ENCODE measurements around the gene KLHL22. TPM values are rescaled to one million over a fixed set of nuclear protein-coding genes. Genes with fewer than 3 reads are reported as not detected.

Gene KLHL22
- total RNA-seq, 1 donor from 2014 or later: 17.7 TPM

DNA sequence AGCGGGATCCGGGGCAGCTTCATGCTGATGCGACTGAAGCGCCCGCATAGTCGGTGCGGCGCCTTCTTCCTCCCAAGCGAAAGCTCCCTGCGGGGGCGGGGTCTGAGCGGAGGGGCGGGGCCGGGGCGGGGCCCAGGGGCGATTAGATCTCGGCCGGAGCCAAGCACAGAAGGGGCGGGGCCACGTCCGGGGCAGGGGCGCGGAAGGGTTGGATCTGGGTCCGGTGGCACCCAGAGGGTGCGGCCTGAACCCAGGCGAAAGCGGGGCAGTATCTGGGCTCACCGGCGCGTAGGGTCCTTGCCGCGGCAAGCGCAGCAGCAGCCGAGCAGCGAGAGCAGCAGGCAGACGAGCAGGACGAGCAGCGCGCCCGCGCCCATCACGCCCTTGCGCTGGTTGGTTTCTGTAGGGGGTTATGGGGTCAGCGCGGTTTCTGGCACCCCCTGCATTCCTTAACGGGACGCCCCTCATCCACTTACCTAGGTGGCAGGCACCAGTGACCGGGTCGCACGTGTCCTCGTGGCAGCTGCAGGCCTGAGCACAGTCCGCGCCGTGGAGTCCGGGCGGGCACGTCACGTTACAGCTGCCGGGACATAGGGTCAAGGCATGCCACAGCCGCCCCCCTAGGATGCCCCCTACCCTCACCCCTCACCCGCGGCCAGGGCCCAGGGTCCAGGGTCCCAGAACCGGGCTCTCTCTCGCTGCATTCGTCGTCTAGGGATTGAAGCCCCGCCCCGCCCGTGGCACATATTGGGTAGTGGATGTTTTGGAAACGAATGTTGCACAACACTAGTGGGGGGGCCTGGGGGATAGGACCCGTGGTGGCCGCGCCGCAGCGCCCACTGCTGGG lies 66.1 kb downstream of the KLHL22 start:
- Mint-ChIP-seq H3K9me3 (no peaks in the 10 kb centered on the region), H3K4me3 (peak overlapping the region; percentile 81), H3K27me3 (peaks cover 62% of the 10 kb centered on the region), H3K4me1 (peaks cover 11% of the 10 kb centered on the region), H3K27ac (no peak overlapping the region), H3K36me3 (ENCODE audit: low read depth) (no peaks in the 10 kb centered on the region)
- DNase-seq: peak; percentile 95
- intact Hi-C loops (cut with micrococcal nuclease): loop anchor here (5.0 kb wide), 1 partner anchor 68 kb away; the partner anchor contains the start of gene KLHL22

GRCh38 chr22:20428496-20429253 lies 66.9 kb downstream of the KLHL22 start:
- Mint-ChIP-seq H3K36me3 (ENCODE audit: low read depth) (no peaks in the 10 kb centered on the region), H3K4me1 (peaks cover 11% of the 10 kb centered on the region), H3K4me3 (peak overlapping the region; percentile 81), H3K9me3 (no peaks in the 10 kb centered on the region), H3K27me3 (peaks cover 57% of the 10 kb centered on the region), H3K27ac (no peak overlapping the region)
- intact Hi-C loops (cut with micrococcal nuclease): no loop called here
- DNase-seq: no peak

GRCh38 chr22:20427945-20428417 lies 67.6 kb downstream of the KLHL22 start:
- Mint-ChIP-seq H3K9me3 (no peaks in the 10 kb centered on the region), H3K4me1 (peaks cover 13% of the 10 kb centered on the region), H3K27me3 (peaks cover 56% of the 10 kb centered on the region), H3K4me3 (no peak overlapping the region), H3K36me3 (ENCODE audit: low read depth) (no peaks in the 10 kb centered on the region), H3K27ac (no peak overlapping the region)
- intact Hi-C loops (cut with micrococcal nuclease): no loop called here
- DNase-seq: no peak

DNA sequence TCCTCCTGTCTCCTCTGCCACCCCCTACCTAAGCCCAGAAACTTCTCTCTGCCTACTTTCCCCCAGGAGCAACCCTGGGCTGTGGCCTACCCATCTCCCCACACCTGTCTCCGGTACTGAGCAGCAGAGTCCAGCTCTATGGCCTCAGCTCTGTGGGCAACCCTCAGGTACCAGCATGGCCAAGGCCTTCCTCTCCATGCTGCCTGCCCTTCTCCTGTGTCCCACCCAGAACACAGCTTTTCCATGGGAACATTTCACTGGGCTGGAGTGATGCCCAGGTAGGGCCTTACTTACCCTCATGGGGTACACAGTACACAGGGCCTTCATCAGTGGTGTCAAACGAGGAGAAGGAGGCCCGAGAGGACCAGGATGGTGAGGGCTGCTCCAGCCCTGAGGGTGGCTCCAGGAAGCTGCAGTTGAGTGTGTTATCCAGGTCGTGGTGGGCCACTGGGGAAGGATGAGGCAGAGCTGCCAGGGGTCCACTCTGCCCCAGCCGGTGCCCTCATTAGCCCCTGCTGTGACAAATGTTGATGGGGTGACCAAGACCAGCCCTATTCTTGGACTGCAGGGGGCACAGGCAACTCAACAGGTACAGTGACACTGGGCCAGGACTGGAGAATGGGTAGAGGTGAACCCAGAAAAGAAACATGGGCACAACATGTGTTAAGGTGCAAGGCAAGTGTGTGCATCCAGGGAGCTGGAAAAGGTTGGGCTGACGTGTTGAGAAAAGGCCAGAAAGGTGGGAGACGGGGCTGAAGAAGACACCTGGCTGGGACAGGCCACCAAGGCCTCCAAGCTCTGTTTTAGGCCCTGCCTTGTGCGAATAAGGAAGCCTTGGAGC lies 68.3 kb downstream of the KLHL22 start:
- Mint-ChIP-seq H3K9me3 (no peaks in the 10 kb centered on the region), H3K36me3 (ENCODE audit: low read depth) (no peaks in the 10 kb centered on the region), H3K4me3 (no peak overlapping the region), H3K4me1 (peaks cover 13% of the 10 kb centered on the region), H3K27ac (no peak overlapping the region), H3K27me3 (peaks cover 49% of the 10 kb centered on the region)
- intact Hi-C loops (cut with micrococcal nuclease): no loop called here
- DNase-seq: no peak

GRCh38 chr22:20426259-20426615 lies 69.4 kb downstream of the KLHL22 start:
- no peak for DNase-seq
- H3K27ac Mint-ChIP-seq: no peak overlapping the region
- no peaks in the 10 kb centered on the region for H3K9me3 Mint-ChIP-seq
- no peaks in the 10 kb centered on the region for H3K36me3 Mint-ChIP-seq (ENCODE audit: low read depth)
- intact Hi-C loops (cut with micrococcal nuclease): no loop called here
- no peak overlapping the region for H3K4me3 Mint-ChIP-seq
- H3K4me1 Mint-ChIP-seq: peaks cover 10% of the 10 kb centered on the region
- H3K27me3 Mint-ChIP-seq: peaks cover 42% of the 10 kb centered on the region

- no peak overlapping the region for H3K4me3 Mint-ChIP-seq
- H3K4me1 Mint-ChIP-seq: peaks cover 10% of the 10 kb centered on the region
- H3K36me3 Mint-ChIP-seq (ENCODE audit: low read depth): no peaks in the 10 kb centered on the region
- no peaks in the 10 kb centered on the region for H3K9me3 Mint-ChIP-seq
- intact Hi-C loops (cut with micrococcal nuclease): no loop called here
- DNase-seq: no peak
- peaks cover 42% of the 10 kb centered on the region for H3K27me3 Mint-ChIP-seq
- no peak overlapping the region for H3K27ac Mint-ChIP-seq
These were observed 69.9 kb downstream of the KLHL22 start for GRCh38 chr22:20425566-20426258.

DNA sequence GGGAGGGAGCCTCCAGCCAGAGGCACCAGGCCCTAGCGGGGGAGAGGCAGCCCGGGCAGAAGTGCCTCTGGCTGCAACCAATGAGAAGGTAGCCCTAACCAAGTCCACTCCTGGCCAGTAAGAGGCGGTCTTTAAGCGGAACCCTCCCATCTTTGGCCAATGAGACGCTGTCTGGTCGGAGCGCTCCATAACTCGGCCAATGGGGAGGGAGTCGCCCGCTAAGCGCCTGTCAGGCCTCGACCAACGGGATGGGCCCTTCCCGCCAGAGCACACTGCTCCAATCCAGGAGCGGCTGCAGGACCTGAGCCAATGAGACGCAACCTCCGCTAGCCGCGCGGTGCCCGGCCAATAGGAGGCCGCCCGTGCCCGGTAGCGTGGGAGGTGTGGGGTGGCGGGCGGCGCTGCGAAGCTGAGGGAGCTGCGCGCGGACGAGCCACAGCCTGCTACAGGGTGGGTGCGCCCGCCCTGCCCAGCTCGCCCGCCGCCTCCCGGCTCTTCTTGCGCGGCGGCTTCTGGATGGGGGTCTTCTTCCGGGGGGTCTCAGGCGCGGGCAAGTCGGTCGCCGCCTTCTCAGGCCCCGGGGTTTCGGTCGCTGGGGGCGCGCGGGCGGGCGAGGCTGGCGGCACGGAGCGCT lies 70.5 kb downstream of the KLHL22 start:
- DNase-seq: no peak
- Mint-ChIP-seq H3K4me1 (peaks cover 8% of the 10 kb centered on the region), H3K9me3 (no peaks in the 10 kb centered on the region), H3K36me3 (ENCODE audit: low read depth) (no peaks in the 10 kb centered on the region), H3K27ac (no peak overlapping the region), H3K27me3 (peaks cover 37% of the 10 kb centered on the region), H3K4me3 (peak overlapping the region; percentile 43)
- intact Hi-C loops (cut with micrococcal nuclease): no loop called here

- Mint-ChIP-seq H3K27ac (no peak overlapping the region), H3K27me3 (peaks cover 34% of the 10 kb centered on the region), H3K4me3 (no peak overlapping the region), H3K9me3 (no peaks in the 10 kb centered on the region), H3K4me1 (peaks cover 8% of the 10 kb centered on the region), H3K36me3 (ENCODE audit: low read depth) (no peaks in the 10 kb centered on the region)
- intact Hi-C loops (cut with micrococcal nuclease): no loop called here
- no peak for DNase-seq
These were observed 71.0 kb downstream of the KLHL22 start for GRCh38 chr22:20424568-20424931.

DNA sequence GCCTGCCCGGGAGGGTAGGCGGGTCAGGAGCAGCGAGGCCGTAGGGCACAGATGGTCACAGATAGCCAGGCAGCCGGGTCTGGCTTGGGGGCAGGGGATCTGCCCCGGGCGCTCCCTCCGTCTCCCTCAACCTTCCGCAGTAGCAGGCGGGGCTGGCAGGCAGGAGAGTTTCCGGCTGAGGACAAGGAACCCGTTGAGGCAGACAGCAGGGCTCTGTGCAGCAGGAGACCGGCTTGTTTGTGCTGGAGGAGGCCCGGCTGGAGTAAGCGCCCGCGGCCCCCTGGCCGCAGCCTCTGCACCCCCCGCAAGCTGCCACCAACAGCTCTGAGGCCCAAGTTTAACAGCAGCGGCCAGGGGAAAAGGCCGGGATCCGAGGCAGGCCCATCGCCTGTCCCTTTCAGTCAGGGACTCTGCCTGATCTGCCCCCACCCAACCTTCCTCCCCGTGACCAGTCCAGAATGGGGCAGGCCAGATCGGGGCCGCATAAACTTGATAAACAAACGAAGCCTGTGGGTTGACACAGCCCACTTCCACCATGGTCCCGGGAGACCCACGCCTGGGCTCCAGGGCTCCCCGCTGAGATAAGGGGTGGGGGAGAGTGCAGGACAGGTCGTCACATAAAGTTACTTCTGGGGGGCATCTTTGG lies 71.6 kb downstream of the KLHL22 start:
- Mint-ChIP-seq H3K4me3 (no peak overlapping the region), H3K27me3 (peaks cover 32% of the 10 kb centered on the region), H3K36me3 (ENCODE audit: low read depth) (no peaks in the 10 kb centered on the region), H3K27ac (no peak overlapping the region), H3K4me1 (peaks cover 7% of the 10 kb centered on the region), H3K9me3 (no peaks in the 10 kb centered on the region)
- intact Hi-C loops (cut with micrococcal nuclease): no loop called here
- DNase-seq: no peak

DNA sequence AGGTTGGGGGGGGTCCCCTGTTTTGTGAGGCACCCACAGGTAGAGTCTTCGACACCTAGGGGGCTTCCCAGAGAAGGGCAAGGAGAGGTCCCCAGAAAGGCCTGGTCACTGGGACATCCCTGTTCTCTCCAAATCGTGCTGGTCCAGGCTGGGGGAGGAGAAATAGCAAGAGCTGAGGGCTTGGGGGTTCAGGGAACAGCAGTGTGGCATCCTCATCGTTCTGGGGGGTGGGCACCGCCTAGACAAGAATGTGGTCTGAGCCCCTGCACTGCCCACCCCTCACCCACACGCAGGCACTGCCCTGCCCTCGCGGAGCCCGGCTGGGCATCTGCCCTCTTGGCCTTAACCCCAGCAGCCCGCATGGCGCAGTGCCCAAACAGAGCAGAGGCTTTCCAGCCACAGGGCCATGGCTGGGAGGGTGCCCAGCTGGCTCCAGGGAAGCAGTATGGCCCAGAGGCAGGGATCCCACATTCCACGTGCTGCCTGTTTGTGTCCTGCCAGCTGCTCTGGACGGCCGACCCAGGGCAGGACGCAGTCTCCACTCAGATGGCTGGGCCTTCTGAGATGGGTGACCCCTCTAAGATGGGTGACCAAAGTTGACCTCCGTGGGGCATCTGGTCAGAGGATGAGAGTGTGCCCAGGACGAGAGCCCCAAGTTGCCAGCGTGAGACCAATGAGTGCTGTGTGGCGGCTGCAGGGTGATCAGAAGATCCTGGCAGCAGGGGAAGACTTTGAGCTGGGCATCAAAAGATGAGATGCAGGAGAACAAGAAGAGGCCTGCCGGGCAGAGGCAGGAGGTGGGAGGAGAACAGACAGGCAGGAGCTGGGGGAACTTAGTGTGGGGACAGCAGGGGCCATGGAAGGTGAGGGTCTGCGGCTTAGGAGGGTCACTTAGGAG lies 72.3 kb downstream of the KLHL22 start:
- H3K9me3 Mint-ChIP-seq: no peaks in the 10 kb centered on the region
- no peaks in the 10 kb centered on the region for H3K36me3 Mint-ChIP-seq (ENCODE audit: low read depth)
- intact Hi-C loops (cut with micrococcal nuclease): no loop called here
- no peak overlapping the region for H3K4me3 Mint-ChIP-seq
- peaks cover 4% of the 10 kb centered on the region for H3K4me1 Mint-ChIP-seq
- peaks cover 26% of the 10 kb centered on the region for H3K27me3 Mint-ChIP-seq
- H3K27ac Mint-ChIP-seq: no peak overlapping the region
- no peak for DNase-seq

DNA sequence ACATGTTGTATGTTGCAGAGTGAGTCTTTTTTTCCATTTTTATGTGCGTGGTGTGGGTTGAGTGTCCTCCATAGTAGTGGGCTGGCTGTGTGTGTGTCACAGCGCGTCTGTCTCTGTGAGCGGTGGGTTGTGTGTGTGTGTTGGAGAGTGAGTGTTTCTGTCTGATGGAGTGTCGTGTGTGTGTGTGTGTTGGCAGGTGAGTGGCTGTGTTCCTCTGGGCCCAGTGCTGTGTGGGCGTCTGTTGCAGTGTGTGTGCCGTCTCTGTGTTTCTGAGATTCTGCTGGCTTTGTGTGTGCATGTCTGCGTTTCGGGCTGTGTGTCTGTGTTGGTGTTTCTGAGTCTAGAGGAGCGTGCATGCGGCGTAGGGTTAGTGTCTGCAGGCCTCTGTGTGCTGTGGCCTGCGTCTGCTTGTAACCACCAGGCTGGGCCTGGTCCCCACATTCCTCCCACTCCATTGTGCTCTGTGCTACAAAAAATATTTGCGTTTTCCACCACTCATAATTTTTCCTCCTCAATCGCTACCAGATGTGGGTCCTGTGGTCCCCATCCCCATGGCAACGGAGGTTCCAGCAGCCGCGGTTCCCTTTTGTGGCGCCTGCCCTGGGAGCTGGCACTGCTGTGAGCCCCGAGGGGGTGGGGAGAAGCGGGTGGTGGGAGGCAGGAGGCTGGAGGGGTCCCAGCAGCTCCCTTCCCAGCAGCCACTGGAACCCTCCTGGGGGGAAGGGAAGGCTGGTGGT lies 73.2 kb downstream of the KLHL22 start:
- no peak for DNase-seq
- H3K27ac Mint-ChIP-seq: no peak overlapping the region
- intact Hi-C loops (cut with micrococcal nuclease): no loop called here

More for the DNA sequence above, 73.2 kb downstream of the KLHL22 start:
- Mint-ChIP-seq H3K9me3 (no peaks in the 10 kb centered on the region), H3K36me3 (ENCODE audit: low read depth) (no peaks in the 10 kb centered on the region), H3K4me1 (peaks cover 6% of the 10 kb centered on the region), H3K27me3 (peaks cover 22% of the 10 kb centered on the region), H3K4me3 (no peak overlapping the region)
